Measurements from ENCODE around the gene PPFIBP1.

DNA sequence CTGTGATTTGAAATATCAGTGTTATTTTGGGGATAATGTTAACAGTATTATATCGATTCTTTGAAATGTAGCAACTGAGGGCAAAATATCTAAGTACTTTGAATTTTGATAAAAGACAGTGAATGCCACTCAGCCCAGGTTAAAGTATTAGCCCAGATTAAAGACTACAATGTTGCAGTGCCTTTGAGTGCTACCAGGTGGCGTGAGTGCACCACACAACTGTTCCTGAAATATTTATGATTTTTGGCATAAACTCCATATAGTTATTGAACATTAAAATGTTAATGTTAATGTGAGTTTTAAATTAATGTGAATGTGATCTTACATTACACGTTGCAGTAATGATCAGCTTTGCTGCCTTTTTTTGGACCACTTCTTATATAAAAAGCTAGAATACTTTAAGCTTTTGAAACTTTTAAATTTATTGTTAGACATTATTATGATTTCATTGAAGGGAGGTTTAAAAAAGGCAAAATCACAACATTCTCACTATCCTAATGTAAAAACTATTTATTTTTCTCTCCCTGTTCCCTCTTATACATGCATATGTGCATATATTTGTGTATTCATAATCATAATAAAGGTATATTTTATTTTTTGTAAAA is 209.1 kb downstream of the PPFIBP1 start:
- TF ChIP-seq EZH2 (IDR thresholded peaks at IDR 0.05; ENCODE audit: borderline replicate concordance, low read length) = no peak
- TF ChIP-seq, protein P1, sequence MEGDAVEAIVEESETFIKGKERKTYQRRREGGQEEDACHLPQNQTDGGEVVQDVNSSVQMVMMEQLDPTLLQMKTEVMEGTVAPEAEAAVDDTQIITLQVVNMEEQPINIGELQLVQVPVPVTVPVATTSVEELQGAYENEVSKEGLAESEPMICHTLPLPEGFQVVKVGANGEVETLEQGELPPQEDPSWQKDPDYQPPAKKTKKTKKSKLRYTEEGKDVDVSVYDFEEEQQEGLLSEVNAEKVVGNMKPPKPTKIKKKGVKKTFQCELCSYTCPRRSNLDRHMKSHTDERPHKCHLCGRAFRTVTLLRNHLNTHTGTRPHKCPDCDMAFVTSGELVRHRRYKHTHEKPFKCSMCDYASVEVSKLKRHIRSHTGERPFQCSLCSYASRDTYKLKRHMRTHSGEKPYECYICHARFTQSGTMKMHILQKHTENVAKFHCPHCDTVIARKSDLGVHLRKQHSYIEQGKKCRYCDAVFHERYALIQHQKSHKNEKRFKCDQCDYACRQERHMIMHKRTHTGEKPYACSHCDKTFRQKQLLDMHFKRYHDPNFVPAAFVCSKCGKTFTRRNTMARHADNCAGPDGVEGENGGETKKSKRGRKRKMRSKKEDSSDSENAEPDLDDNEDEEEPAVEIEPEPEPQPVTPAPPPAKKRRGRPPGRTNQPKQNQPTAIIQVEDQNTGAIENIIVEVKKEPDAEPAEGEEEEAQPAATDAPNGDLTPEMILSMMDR (IDR thresholded peaks at IDR 0.05; ENCODE audit: low read length) = peak; percentile 92

All from OCI-LY1 (cell line).